ENCODE data around the gene ETNK2.

The ETNK2 gene

GRCh38 chr1:204161609-204162493 lies 10.0 kb upstream of the ETNK2 start:
- TF ChIP-seq TAF1 (IDR thresholded peaks at IDR 0.05; ENCODE audit: borderline replicate concordance, insufficient read depth, low read length) (no peak), POLR2AphosphoS5 (IDR thresholded peaks at IDR 0.05; ENCODE audit: low read depth, low read length) (no peak), REST (IDR thresholded peaks at IDR 0.05; ENCODE audit: insufficient read depth in 1 of 2, low read depth in 2 of 2, low read length in 2 of 2) (no peak), FOXP2 (optimal IDR thresholded peaks at IDR 0.05; ENCODE audit: borderline replicate concordance, extremely low read depth, extremely low read length, insufficient read depth) (no peak), SIN3A (IDR thresholded peaks at IDR 0.05; ENCODE audit: borderline replicate concordance, insufficient read depth, low read length) (no peak)

- TF ChIP-seq TAF1 (IDR thresholded peaks at IDR 0.05; ENCODE audit: borderline replicate concordance, insufficient read depth, low read length) (no peak), POLR2AphosphoS5 (IDR thresholded peaks at IDR 0.05; ENCODE audit: low read depth, low read length) (no peak), REST (IDR thresholded peaks at IDR 0.05; ENCODE audit: insufficient read depth in 1 of 2, low read depth in 2 of 2, low read length in 2 of 2) (no peak), FOXP2 (optimal IDR thresholded peaks at IDR 0.05; ENCODE audit: borderline replicate concordance, extremely low read depth, extremely low read length, insufficient read depth) (no peak), SIN3A (IDR thresholded peaks at IDR 0.05; ENCODE audit: borderline replicate concordance, insufficient read depth, low read length) (no peak)
Measured at GRCh38 chr1:204157962-204158361, 6.1 kb upstream of the ETNK2 start.

- TF ChIP-seq POLR2AphosphoS5 (IDR thresholded peaks at IDR 0.05; ENCODE audit: low read depth, low read length) (no peak), SIN3A (IDR thresholded peaks at IDR 0.05; ENCODE audit: borderline replicate concordance, insufficient read depth, low read length) (no peak), FOXP2 (optimal IDR thresholded peaks at IDR 0.05; ENCODE audit: borderline replicate concordance, extremely low read depth, extremely low read length, insufficient read depth) (no peak), REST (IDR thresholded peaks at IDR 0.05; ENCODE audit: insufficient read depth in 1 of 2, low read depth in 2 of 2, low read length in 2 of 2) (no peak), TAF1 (IDR thresholded peaks at IDR 0.05; ENCODE audit: borderline replicate concordance, insufficient read depth, low read length) (no peak)
Measured at GRCh38 chr1:204155881-204156280, 4.0 kb upstream of the ETNK2 start.

- TF ChIP-seq REST (IDR thresholded peaks at IDR 0.05; ENCODE audit: insufficient read depth in 1 of 2, low read depth in 2 of 2, low read length in 2 of 2) (no peak), TAF1 (IDR thresholded peaks at IDR 0.05; ENCODE audit: borderline replicate concordance, insufficient read depth, low read length) (no peak), POLR2AphosphoS5 (IDR thresholded peaks at IDR 0.05; ENCODE audit: low read depth, low read length) (no peak), SIN3A (IDR thresholded peaks at IDR 0.05; ENCODE audit: borderline replicate concordance, insufficient read depth, low read length) (no peak), FOXP2 (optimal IDR thresholded peaks at IDR 0.05; ENCODE audit: borderline replicate concordance, extremely low read depth, extremely low read length, insufficient read depth) (no peak)
Measured at GRCh38 chr1:204154568-204155255, 2.9 kb upstream of the ETNK2 start.

Measured in PFSK-1 (cell line).